PC-9 (cell line): ENCODE measurements around the gene SGK1. TPM values are rescaled to one million over a fixed set of nuclear protein-coding genes. Genes with fewer than 3 reads are reported as not detected.
A peak's percentile ranks its signal among the peaks of the same experiment; 100 is the strongest.

Experiments
- BruUV-seq: library from RNA; stranded (reverse); fragments of 400-500 nt; replicated peaks from 2 replicates; lab custom pipeline; 2021; lab: Mats Ljungman, UMichigan
- CTCF ChIA-PET: fragments of 300-600 bp; sonication (Branson Sonifier 250); formaldehyde crosslinking; loops from one replicate; lab custom pipeline; 2022; ENCODE audit warnings: antibody characterized with exemption; lab: Charles Lee
- POLR2A ChIA-PET: fragments of 300-600 bp; sonication (Branson Sonifier 250); formaldehyde crosslinking; loops from one replicate; lab custom pipeline; 2022; ENCODE audit warnings: antibody characterized with exemption; ENCODE audit not compliant: unreplicated experiment; lab: Charles Lee
- DNase-seq, 2 experiments: peaks; one replicate each; pipeline versions ENCODE4 v3.0.0 to v3.0.0-alpha.2; 2015 to 2022; ENCODE audit warnings: mixed read lengths in 1 of 2
- H2AFZ ChIP-seq: fragments of 200-600 bp; sonication (generic); 2 replicates; pipeline ENCODE4 v1.8.1; 2017; ENCODE audit warnings: antibody characterized with exemption
- H3F3A ChIP-seq: fragments of 200-600 bp; sonication (generic); 2 replicates; pipeline ENCODE4 v1.8.1; 2017; ENCODE audit warnings: antibody characterized with exemption, mild to moderate bottlenecking, low read depth; ENCODE audit not compliant: insufficient read depth
- H3K27ac ChIP-seq: fragments of 200-600 bp; sonication (generic); 2 replicates; pipeline ENCODE4 v1.6.1; 2016; ENCODE audit warnings: mixed run types
- H3K27me3 ChIP-seq: fragments of 200-600 bp; sonication (generic); 2 replicates; pipeline ENCODE4 v1.6.1; 2016; ENCODE audit warnings: low read depth, mixed run types; ENCODE audit not compliant: insufficient read depth
- H3K36me3 ChIP-seq: fragments of 200-600 bp; sonication (generic); 2 replicates; pipeline ENCODE4 v1.6.1; 2016; ENCODE audit warnings: low read depth, mixed run types
- H3K4me1 ChIP-seq: fragments of 200-600 bp; sonication (generic); replicated peaks from 2 replicates; pipeline ENCODE4 v1.6.1; 2016; ENCODE audit warnings: mixed run types; ENCODE audit not compliant: insufficient read depth
- H3K4me2 ChIP-seq: fragments of 200-600 bp; sonication (generic); 2 replicates; pipeline ENCODE4 v1.6.1; 2017; ENCODE audit warnings: mixed run types
- H3K4me3 ChIP-seq: fragments of 200-600 bp; sonication (generic); 2 replicates; pipeline ENCODE4 v1.6.1; 2016; ENCODE audit warnings: mixed run types
- H3K79me2 ChIP-seq: fragments of 200-600 bp; sonication (generic); 2 replicates; pipeline ENCODE4 v1.6.1; 2017; ENCODE audit warnings: low read depth, mixed run types
- H3K9me2 ChIP-seq: fragments of 200-600 bp; sonication (generic); 2 replicates; pipeline ENCODE4 v1.8.1; 2017; ENCODE audit warnings: mild to moderate bottlenecking; ENCODE audit not compliant: insufficient read depth
- H3K9me3 ChIP-seq: fragments of 200-600 bp; sonication (generic); 2 replicates; pipeline ENCODE4 v1.8.1; 2016; ENCODE audit warnings: low read depth; ENCODE audit not compliant: insufficient read depth
- H4K20me1 ChIP-seq: fragments of 200-600 bp; sonication (generic); 2 replicates; pipeline ENCODE4 v1.8.1; 2017; ENCODE audit not compliant: insufficient read depth
- EZH2 ChIP-seq: fragments of 200-600 bp; sonication (generic); IDR thresholded peaks from 2 replicates; pipeline ENCODE4 v1.8.0; 2017; ENCODE audit warnings: antibody characterized with exemption, low read depth
- intact Hi-C: fragments of 100-400 bp; cut with micrococcal nuclease; formaldehyde crosslinking; loops from one replicate; pipeline ENCODE4 v1.10.0; 2022; ENCODE audit not compliant: unreplicated experiment
- total RNA-seq: library from RNA; stranded (reverse); gene quantifications from 2 replicates; pipeline ENCODE4 v1.2.3, GENCODE V29; 2021
- TF ChIP-seq, protein P1 (sequence below): fragments of 200-600 bp; sonication (generic); conservative IDR thresholded peaks from 2 replicates; pipeline ENCODE4 v1.6.1; 2017; ENCODE audit warnings: mixed run types, antibody characterized with exemption, mild to moderate bottlenecking, moderate library complexity

The SGK1 gene
- total RNA-seq, 1 experiment from 2014 or later, result 11.3 TPM

DNA sequence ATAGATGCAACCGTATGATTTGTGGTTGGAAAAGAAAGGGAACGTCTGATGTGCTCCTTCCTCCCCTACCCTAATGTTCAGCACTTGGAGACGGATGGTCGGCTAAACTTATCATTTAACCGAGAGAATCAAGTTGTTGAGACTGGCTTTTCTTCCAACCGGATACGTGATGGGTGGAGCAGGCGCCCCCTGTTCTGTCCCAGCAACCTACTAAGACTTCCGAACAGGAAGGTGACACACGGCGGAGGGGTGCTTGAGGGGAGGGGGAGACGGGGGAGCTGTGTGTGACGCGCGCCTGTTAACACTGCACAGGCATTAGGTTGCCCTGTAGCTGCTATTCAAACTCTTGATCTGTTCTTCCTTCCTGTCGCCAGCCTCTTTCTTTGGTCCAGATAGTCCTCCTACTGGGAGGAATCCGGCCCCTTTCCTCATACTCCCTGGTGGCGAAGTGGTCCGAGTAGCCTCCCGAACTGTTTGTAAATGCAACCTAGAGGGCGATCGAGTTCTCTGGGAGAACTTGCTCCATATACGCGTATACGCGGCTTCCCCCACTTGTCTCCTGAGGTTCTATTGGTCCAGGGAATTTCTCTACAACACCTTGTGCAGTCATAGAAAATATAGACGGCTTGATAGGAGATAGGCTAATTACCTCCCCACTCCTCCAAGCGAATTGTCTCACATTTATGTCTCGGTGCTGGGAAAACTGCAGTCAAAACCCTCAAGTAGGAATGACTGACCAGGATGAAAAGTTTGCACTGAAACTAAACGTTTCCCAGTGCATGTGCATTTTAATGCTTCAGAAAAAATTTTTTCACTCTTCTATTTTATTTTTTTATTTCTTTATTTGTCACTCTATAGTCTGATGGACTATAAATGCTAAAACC is 139.5 kb downstream of the SGK1 start:
- H3K4me2 ChIP-seq, result no peak overlapping the region
- peaks cover 4% of the 10 kb centered on the region; the same call in 1 of the 2 replicates for H3K79me2 ChIP-seq
- H3K27me3 ChIP-seq, result no peaks in the 10 kb centered on the region
- H4K20me1 ChIP-seq, result no peaks in the 10 kb centered on the region
- no TSS peak for BruUV-seq
- no peak overlapping the region for H3K4me3 ChIP-seq
- ChIA-PET POLR2A (interaction anchor here (0.5 kb wide), 1 partner anchor 118 kb away, joined by 3 read pairs; no protein-coding TSS in a partner anchor), CTCF (interaction anchor here (0.6 kb wide), 1 partner anchor 648 kb away, joined by 3 read pairs; no protein-coding TSS in a partner anchor)
- H3F3A ChIP-seq, result peaks cover 17% of the 10 kb centered on the region
- H2AFZ ChIP-seq, result no peak overlapping the region
- intact Hi-C loops, result loop anchor here (1.0 kb wide), 1 partner anchor 107 kb away; no protein-coding TSS in a partner anchor
- H3K4me1 ChIP-seq, result peaks cover 13% of the 10 kb centered on the region
- TF ChIP-seq, protein P1, sequence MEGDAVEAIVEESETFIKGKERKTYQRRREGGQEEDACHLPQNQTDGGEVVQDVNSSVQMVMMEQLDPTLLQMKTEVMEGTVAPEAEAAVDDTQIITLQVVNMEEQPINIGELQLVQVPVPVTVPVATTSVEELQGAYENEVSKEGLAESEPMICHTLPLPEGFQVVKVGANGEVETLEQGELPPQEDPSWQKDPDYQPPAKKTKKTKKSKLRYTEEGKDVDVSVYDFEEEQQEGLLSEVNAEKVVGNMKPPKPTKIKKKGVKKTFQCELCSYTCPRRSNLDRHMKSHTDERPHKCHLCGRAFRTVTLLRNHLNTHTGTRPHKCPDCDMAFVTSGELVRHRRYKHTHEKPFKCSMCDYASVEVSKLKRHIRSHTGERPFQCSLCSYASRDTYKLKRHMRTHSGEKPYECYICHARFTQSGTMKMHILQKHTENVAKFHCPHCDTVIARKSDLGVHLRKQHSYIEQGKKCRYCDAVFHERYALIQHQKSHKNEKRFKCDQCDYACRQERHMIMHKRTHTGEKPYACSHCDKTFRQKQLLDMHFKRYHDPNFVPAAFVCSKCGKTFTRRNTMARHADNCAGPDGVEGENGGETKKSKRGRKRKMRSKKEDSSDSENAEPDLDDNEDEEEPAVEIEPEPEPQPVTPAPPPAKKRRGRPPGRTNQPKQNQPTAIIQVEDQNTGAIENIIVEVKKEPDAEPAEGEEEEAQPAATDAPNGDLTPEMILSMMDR, result no peak
- TF ChIP-seq EZH2, result no peak
- no peaks in the 10 kb centered on the region for H3K9me3 ChIP-seq
- H3K27ac ChIP-seq, result no peak overlapping the region
- no peaks in the 10 kb centered on the region for H3K9me2 ChIP-seq
- DNase-seq, result peak in 1 of 2 experiments; percentile 13
- H3K36me3 ChIP-seq, result peaks cover 4% of the 10 kb centered on the region

DNA sequence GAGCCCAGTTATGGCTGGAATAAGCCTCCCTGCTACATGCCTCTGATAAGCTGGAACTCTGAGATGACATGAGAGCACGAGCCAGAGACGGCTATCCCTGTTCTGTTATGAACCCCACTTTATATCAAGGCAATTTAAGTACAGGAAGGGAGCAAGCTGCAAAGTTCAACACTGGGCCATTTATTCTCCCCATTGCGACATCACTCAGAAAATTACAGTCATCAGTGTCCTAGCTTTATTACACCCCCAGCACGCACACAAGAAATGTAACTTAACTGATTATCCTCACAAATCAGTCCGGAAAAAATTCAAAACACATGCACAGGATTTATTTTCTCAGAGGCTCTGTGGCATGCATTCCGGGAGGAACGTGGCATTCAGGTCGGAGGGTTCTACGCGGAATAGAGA is 140.2 kb downstream of the SGK1 start:
- H3K36me3 ChIP-seq, result peaks cover 10% of the 10 kb centered on the region
- DNase-seq, result peak in 1 of 2 experiments; percentile 21
- H2AFZ ChIP-seq, result no peak overlapping the region
- BruUV-seq, result no TSS peak
- H3K4me2 ChIP-seq, result no peak overlapping the region
- CTCF ChIA-PET, result no interaction called here
- H3K79me2 ChIP-seq, result peaks cover 11% of the 10 kb centered on the region; the same call in 1 of the 2 replicates
- no peak overlapping the region for H3K27ac ChIP-seq
- H3K9me2 ChIP-seq, result no peaks in the 10 kb centered on the region
- peaks cover 17% of the 10 kb centered on the region for H3F3A ChIP-seq
- no peaks in the 10 kb centered on the region for H4K20me1 ChIP-seq
- H3K9me3 ChIP-seq, result no peaks in the 10 kb centered on the region
- no peak overlapping the region for H3K4me3 ChIP-seq
- POLR2A ChIA-PET, result no interaction called here
- H3K4me1 ChIP-seq, result peaks cover 20% of the 10 kb centered on the region
- intact Hi-C loops, result no loop called here
- no peak for TF ChIP-seq EZH2
- TF ChIP-seq, protein P1, result no peak
- no peaks in the 10 kb centered on the region for H3K27me3 ChIP-seq

DNA sequence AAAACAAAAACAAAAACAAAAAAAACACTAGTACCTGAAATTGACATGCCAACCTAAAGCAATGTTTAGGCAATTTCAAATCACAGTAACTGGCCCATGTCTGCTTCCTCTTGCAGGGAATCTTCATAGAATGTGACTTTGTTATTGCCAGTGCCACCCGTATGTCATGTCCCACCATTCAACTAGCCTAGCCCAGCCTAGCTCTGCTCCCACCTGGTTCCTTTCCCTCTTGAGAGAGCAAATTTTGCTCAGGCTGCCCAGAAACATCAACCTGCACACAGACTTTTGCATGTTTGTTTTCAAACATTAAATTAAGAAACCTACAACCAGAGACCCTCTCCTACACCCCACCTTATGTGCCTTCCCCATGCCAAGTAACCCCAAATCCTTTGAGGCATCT is 140.7 kb downstream of the SGK1 start:
- Histone ChIP-seq H3F3A (peaks cover 17% of the 10 kb centered on the region), H3K27ac (no peak overlapping the region), H4K20me1 (no peaks in the 10 kb centered on the region), H3K4me1 (peaks cover 21% of the 10 kb centered on the region), H3K4me2 (no peak overlapping the region), H3K9me2 (no peaks in the 10 kb centered on the region), H3K4me3 (no peak overlapping the region), H3K79me2 (peaks cover 15% of the 10 kb centered on the region; the same call in 1 of the 2 replicates), H3K9me3 (no peaks in the 10 kb centered on the region), H2AFZ (no peak overlapping the region), H3K36me3 (peaks cover 15% of the 10 kb centered on the region), H3K27me3 (no peaks in the 10 kb centered on the region)
- ChIA-PET CTCF (no interaction called here), POLR2A (no interaction called here)
- intact Hi-C loops, result no loop called here
- peak in 1 of 2 experiments; percentile 32 for DNase-seq
- TF ChIP-seq EZH2, result no peak
- TF ChIP-seq, protein P1, result no peak
- no TSS peak for BruUV-seq
